ENCODE results near the gene SLC22A4. TPM values are rescaled to one million over a fixed set of nuclear protein-coding genes. Genes with fewer than 3 reads are reported as not detected.

SLC22A4 gene
- polyA plus RNA-seq, 1 donor: 9.6 TPM

DNA sequence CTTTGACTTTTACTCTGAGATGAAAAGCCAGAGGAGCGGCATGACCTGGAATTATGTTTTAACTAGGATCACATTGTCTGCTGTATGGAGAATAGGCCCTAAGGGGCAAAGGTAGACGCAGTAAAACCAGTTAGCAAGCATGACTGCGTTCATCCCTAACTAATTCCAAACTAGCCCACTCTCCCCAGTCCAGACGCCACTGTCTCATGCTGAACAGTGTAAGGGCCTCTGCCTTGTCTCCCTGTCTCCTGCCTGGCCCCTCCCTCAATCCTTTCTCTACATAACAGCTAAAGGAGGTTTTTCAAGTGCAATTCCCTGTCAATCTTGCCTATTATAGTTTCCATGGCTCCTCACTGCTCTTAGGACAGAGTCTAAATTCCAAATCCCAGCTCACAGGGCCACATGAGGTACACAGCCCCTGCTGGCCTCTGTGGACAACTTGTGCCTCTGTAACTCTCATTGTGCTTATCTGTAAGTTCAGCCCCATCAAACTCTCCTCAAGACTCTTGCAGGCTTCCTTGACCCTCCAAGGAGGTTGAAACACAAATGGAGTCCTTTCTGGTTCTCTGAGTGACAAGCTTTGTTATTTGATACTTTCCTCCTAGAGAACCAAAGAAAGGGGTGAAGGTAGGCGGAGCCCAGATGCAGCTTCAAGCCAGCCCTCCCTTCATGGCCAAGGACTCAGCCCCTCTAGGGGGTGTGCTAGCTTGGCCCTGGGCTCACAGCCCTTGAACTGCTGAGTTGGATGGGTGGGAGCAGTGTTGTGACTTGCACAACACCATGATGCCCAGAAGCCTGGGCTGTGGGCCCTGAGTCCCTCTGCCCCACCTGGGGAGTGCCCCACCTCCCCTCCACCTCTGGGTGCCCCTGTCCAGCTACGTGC is 16.0 kb upstream of the SLC22A4 start:
- WGBS (ENCODE audit: insufficient coverage, low lambda C conversion rate): no CpG with 5 or more reads among the region's 6 CpGs
- peak overlapping the region; percentile 93 for H3K27ac ChIP-seq (ENCODE audit: low read length)

DNA sequence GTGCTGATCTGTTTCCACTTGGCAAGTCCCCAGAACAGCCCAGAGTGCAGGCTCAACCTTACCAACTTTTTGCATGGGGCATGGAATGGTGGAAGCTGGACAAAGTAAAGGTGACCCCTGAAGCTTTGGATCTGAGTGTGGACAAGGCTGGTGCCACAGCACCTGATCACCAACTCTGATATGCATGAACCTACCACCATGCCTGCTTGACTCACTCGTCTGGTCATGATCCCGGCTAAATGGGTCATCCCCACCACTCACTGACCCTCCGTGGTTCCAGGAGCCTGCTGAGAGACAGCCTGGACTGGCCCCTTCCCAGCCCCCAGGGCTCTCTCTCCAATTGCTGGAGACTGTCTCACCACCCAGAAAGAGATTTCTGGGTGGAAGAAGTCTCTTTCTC is 14.4 kb upstream of the SLC22A4 start:
- Histone ChIP-seq H3K36me3 (ENCODE audit: control insufficient read depth, insufficient read depth, low read length) (no peaks in the 10 kb centered on the region), H3K9me3 (ENCODE audit: control insufficient read depth, low read depth, low read length) (no peaks in the 10 kb centered on the region), H3K4me1 (ENCODE audit: control insufficient read depth, insufficient read depth, low read length) (peaks cover 44% of the 10 kb centered on the region), H3K4me3 (ENCODE audit: low read length) (no peak overlapping the region), H3K27ac (ENCODE audit: low read length) (peak overlapping the region; percentile 93), H3K27me3 (ENCODE audit: control insufficient read depth, insufficient read depth, low read length) (no peaks in the 10 kb centered on the region)
- no peak for DNase-seq
- WGBS (ENCODE audit: insufficient coverage, low lambda C conversion rate): no CpG with 5 or more reads among the region's 3 CpGs

More for the DNA sequence above, 16.0 kb upstream of the SLC22A4 start:
- Histone ChIP-seq H3K27me3 (ENCODE audit: control insufficient read depth, insufficient read depth, low read length) (no peaks in the 10 kb centered on the region), H3K4me1 (ENCODE audit: control insufficient read depth, insufficient read depth, low read length) (peaks cover 60% of the 10 kb centered on the region), H3K36me3 (ENCODE audit: control insufficient read depth, insufficient read depth, low read length) (no peaks in the 10 kb centered on the region), H3K9me3 (ENCODE audit: control insufficient read depth, low read depth, low read length) (no peaks in the 10 kb centered on the region), H3K4me3 (ENCODE audit: low read length) (no peak overlapping the region)
- peak; percentile 94 to 98 for DNase-seq

DNA sequence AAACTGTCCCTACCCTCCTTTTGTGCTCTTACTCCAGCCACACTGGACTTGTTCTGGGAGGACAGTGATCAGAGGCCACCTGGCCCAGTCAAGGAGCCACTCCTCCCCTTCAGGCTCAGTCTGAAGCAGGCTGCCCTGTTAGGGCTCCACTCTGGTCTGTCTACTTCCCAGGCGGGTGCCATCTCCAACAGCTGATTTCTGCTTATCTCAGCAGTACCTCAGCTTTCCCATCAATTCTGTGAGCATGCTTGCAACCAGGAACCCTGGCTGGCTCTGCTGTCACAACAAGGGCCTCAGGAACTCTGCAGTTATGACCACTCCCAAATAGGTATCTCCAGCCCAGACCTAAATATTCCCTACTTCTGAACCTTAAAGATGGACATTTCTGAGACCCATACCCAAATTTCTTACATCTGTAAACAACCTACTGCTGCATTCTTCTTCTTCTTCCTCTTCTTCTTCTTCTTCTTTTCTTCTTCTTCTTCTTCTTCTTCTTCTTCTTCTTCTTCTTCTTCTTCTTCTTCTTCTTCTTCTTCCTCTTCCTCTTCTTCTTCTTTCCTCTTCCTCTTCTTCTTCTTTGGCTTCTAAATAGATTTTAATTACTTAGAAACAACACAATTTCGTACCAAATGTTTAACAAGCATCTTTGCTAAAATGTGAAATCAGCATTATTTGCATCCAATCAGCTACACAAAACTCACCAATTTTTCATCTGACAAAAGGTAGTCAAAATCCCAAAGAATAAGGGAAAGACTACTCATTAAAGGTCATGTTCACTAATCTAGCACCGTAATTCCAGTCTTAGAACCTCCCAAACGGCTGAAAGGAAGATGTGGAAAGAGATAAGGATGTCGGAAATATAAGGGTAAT is 13.6 kb upstream of the SLC22A4 start:
- no peaks in the 10 kb centered on the region for H3K27me3 ChIP-seq (ENCODE audit: control insufficient read depth, insufficient read depth, low read length)
- peak overlapping the region; percentile 93 for H3K27ac ChIP-seq (ENCODE audit: low read length)
- H3K9me3 ChIP-seq (ENCODE audit: control insufficient read depth, low read depth, low read length): no peaks in the 10 kb centered on the region
- H3K36me3 ChIP-seq (ENCODE audit: control insufficient read depth, insufficient read depth, low read length): no peaks in the 10 kb centered on the region
- no peak overlapping the region for H3K4me3 ChIP-seq (ENCODE audit: low read length)
- H3K4me1 ChIP-seq (ENCODE audit: control insufficient read depth, insufficient read depth, low read length): peaks cover 40% of the 10 kb centered on the region
- peak in 1 of 2 donors; percentile 23 for DNase-seq
- 97% methylated on average over 4 of the region's 5 CpGs for WGBS (ENCODE audit: insufficient coverage, low lambda C conversion rate)

DNA sequence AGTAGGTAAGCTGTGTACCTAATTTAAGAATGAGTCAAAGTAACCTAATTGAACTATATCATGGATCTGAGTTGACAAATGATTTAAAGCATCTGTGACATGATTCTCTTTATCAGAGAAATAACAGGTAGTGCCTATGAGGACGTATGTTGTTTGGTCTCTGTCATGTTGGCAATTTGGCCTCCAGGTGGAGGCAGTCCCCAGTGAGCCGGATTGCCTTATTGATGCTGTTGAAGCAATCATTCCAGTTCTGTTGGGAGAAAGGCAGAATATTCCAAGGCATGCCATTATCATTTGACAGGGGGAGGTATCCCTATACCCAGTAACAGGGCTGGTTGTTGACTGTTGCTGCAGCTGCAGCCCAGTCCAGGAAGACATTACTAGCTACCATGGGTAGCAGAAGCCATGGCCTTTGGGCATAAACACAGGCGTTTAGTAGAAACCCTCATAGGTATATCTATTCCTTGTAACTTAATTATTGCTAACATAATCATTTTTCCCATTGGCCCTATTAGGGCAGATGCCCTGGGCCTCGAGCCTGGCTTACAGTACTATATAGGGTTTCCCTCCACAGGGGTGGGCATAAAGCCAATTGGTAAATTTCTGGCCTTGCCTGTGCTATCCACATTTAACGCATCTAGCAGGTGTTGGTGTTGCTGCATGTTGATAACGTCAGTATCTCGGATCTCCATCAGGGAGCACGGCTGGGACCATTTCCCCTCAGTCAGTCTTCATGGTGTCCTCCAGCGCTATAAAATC is 12.2 kb upstream of the SLC22A4 start:
- Histone ChIP-seq H3K4me3 (ENCODE audit: low read length) (no peak overlapping the region), H3K36me3 (ENCODE audit: control insufficient read depth, insufficient read depth, low read length) (no peaks in the 10 kb centered on the region), H3K27ac (ENCODE audit: low read length) (no peak overlapping the region), H3K27me3 (ENCODE audit: control insufficient read depth, insufficient read depth, low read length) (no peaks in the 10 kb centered on the region), H3K9me3 (ENCODE audit: control insufficient read depth, low read depth, low read length) (no peaks in the 10 kb centered on the region), H3K4me1 (ENCODE audit: control insufficient read depth, insufficient read depth, low read length) (peaks cover 33% of the 10 kb centered on the region)
- DNase-seq: no peak
- WGBS (ENCODE audit: insufficient coverage, low lambda C conversion rate): no CpG with 5 or more reads among the region's 9 CpGs

DNA sequence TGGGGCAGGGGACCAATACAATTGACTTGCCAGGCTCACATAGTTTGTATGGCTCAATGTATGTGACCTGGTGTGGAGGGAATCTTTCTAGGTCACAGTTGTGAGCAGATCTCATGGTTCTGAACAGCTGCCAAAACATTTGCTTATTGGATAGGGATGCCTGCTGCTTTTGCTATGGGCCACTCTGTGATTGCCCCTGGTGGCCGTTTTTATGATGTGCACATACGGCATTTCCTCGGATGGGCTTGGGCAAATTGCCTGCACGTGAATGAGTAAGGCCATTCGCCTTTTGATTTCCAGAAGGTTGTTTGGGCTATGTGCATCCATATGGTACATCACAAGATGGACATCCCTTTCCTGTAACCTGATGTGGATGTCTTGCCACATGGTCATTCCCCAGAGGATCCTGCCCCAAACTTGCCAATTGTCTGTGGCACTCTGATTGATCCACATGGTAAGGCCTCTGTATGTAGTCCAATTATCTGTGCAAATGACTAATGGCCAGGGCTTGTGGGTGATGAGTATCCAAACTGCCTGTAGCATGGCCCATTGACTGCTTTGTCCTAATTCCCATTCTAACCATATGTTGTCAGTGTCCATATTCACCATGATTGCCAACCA is 10.7 kb upstream of the SLC22A4 start:
- DNase-seq: no peak
- peaks cover 22% of the 10 kb centered on the region for H3K4me1 ChIP-seq (ENCODE audit: control insufficient read depth, insufficient read depth, low read length)
- H3K27me3 ChIP-seq (ENCODE audit: control insufficient read depth, insufficient read depth, low read length): no peaks in the 10 kb centered on the region
- no CpG with 5 or more reads among the region's 5 CpGs for WGBS (ENCODE audit: insufficient coverage, low lambda C conversion rate)
- no peak overlapping the region for H3K27ac ChIP-seq (ENCODE audit: low read length)
- no peaks in the 10 kb centered on the region for H3K9me3 ChIP-seq (ENCODE audit: control insufficient read depth, low read depth, low read length)
- H3K36me3 ChIP-seq (ENCODE audit: control insufficient read depth, insufficient read depth, low read length): no peaks in the 10 kb centered on the region
- H3K4me3 ChIP-seq (ENCODE audit: low read length): no peak overlapping the region

DNA sequence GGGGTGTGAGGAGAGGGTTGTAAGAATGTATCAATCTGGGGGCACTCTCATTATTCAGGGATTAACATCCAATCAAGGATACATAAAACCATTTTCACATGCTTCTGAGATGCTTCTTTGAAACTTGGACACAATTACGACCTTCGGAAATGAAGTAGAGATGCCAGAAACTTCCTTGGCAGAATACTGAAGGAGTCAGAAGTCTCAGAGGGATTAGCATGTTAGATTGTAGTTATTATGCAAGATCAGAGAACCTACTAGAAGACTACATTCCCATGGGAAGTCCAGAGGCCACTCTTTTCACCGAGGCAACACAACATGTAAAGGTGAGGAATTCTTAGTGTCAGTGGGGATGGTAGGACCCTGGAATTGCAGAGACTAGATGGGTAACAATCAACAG is 5.1 kb upstream of the SLC22A4 start:
- WGBS (ENCODE audit: insufficient coverage, low lambda C conversion rate): no CpG with 5 or more reads among the region's 3 CpGs
- Histone ChIP-seq H3K36me3 (ENCODE audit: control insufficient read depth, insufficient read depth, low read length) (no peaks in the 10 kb centered on the region), H3K27ac (ENCODE audit: low read length) (no peak overlapping the region), H3K27me3 (ENCODE audit: control insufficient read depth, insufficient read depth, low read length) (no peaks in the 10 kb centered on the region), H3K9me3 (ENCODE audit: control insufficient read depth, low read depth, low read length) (no peaks in the 10 kb centered on the region), H3K4me1 (ENCODE audit: control insufficient read depth, insufficient read depth, low read length) (peaks cover 30% of the 10 kb centered on the region), H3K4me3 (ENCODE audit: low read length) (no peak overlapping the region)
- DNase-seq: no peak

DNA sequence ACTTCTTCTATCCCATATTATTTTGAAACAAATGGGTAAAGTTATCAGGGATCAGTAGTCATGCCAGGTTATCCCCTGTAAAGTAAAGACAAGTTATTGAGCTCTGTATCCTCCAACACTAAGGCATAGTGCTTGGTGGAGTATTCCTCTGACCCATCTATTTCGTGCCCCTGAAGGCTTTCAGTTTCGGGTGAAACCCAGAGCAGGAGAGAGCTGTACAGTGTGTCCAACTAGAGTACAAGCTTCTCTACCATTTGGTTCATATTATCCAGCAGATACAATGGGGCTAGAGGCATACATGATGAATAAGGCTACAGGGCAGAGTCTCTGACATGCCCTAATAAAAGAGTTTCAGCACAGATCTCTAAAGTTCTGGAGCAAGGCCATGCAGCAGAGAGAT is 3.2 kb upstream of the SLC22A4 start:
- Histone ChIP-seq H3K4me1 (ENCODE audit: control insufficient read depth, insufficient read depth, low read length) (peaks cover 38% of the 10 kb centered on the region), H3K4me3 (ENCODE audit: low read length) (no peak overlapping the region), H3K27ac (ENCODE audit: low read length) (no peak overlapping the region), H3K36me3 (ENCODE audit: control insufficient read depth, insufficient read depth, low read length) (no peaks in the 10 kb centered on the region), H3K27me3 (ENCODE audit: control insufficient read depth, insufficient read depth, low read length) (no peaks in the 10 kb centered on the region), H3K9me3 (ENCODE audit: control insufficient read depth, low read depth, low read length) (no peaks in the 10 kb centered on the region)
- no peak for DNase-seq
- WGBS (ENCODE audit: insufficient coverage, low lambda C conversion rate): no CpG with 5 or more reads among the region's 2 CpGs

DNA sequence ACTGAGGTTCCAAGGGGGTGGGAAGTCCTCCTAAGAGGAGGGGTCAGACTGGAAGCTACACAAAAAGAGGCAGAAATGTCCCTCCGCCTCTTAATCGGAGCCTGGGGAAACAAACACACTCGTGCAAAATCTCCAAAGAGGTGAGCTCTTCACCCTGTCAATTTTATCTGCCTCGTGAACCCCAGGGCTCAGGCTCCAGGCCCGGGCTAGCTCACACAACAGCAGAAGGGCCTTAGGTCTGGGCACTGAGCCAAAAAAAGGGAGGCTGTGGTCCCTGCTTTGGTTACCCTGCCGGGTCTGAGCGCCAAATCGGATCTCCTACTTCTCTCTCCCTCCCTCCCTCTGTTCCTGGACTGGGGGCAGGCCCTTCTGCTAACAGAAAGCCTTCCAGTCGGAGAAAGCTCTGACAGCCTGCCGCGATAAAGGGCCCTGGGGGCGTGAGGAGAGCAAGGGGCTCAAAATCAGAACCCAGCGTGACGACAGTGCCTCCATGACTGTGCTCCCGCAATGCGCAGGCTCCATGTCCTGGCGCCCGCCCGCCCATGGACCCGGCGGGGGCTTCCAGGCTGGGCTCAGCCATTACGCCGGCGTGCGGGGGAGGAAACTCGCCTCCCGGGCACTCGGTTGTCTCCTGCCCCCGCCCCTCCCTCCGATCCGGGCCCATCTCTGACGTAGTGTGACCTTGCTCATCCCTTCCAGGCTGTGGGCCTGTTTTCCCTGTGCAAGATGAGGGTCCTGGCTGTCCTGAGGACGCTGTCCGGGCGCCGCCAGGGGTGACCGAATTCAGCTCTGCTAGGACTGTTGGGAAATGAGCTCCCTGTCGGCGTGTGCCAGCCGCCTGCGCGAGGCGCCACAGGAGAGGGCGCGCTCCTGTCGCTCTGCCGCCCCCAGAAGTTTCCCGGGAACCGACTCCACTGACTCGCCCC is 865 bp upstream of the SLC22A4 start:
- H3K27me3 ChIP-seq (ENCODE audit: control insufficient read depth, insufficient read depth, low read length): no peaks in the 10 kb centered on the region
- peak; percentile 81 to 90 for DNase-seq
- WGBS (ENCODE audit: insufficient coverage, low lambda C conversion rate): no CpG with 5 or more reads among the region's 50 CpGs
- H3K4me1 ChIP-seq (ENCODE audit: control insufficient read depth, insufficient read depth, low read length): peaks cover 48% of the 10 kb centered on the region
- peak overlapping the region; percentile 99 for H3K27ac ChIP-seq (ENCODE audit: low read length)
- H3K36me3 ChIP-seq (ENCODE audit: control insufficient read depth, insufficient read depth, low read length): no peaks in the 10 kb centered on the region
- H3K9me3 ChIP-seq (ENCODE audit: control insufficient read depth, low read depth, low read length): no peaks in the 10 kb centered on the region
- H3K4me3 ChIP-seq (ENCODE audit: low read length): peak overlapping the region; percentile 75
